ENCODE measurements around the gene ERP27.

ERP27 gene

GRCh38 chr12:14896521-14897169, 41.7 kb downstream of the ERP27 start:
- Mint-ChIP-seq H3K27me3 (no peaks in the 10 kb centered on the region), H3K27ac (no peak overlapping the region), H3K4me3 (no peak overlapping the region), H3K36me3 (no peaks in the 10 kb centered on the region), H3K4me1 (no peaks in the 10 kb centered on the region), H3K9me3 (no peaks in the 10 kb centered on the region)
- ATAC-seq (replicated peaks), result no peak
- no peak for DNase-seq

- no peak overlapping the region for H3K27ac Mint-ChIP-seq
- H3K9me3 Mint-ChIP-seq, result no peaks in the 10 kb centered on the region
- no peak overlapping the region for H3K4me3 Mint-ChIP-seq
- DNase-seq, result no peak
- H3K27me3 Mint-ChIP-seq, result peaks cover 5% of the 10 kb centered on the region in 2 donors
- no peaks in the 10 kb centered on the region for H3K36me3 Mint-ChIP-seq
- ATAC-seq (replicated peaks), result no peak
- H3K4me1 Mint-ChIP-seq, result no peaks in the 10 kb centered on the region
Observed at GRCh38 chr12:14893506-14894250, 44.7 kb downstream of the ERP27 start.

- DNase-seq (no peak), ATAC-seq (replicated peaks) (no peak)
- Mint-ChIP-seq H3K9me3 (no peaks in the 10 kb centered on the region), H3K4me1 (no peaks in the 10 kb centered on the region), H3K27me3 (peaks cover 11% of the 10 kb centered on the region in 2 donors), H3K4me3 (no peak overlapping the region), H3K27ac (no peak overlapping the region), H3K36me3 (no peaks in the 10 kb centered on the region)
Observed at GRCh38 chr12:14892726-14893505, 45.4 kb downstream of the ERP27 start.

GRCh38 chr12:14890701-14891100, 47.6 kb downstream of the ERP27 start:
- Mint-ChIP-seq H3K27ac (no peak overlapping the region), H3K9me3 (no peaks in the 10 kb centered on the region), H3K36me3 (no peaks in the 10 kb centered on the region), H3K4me3 (no peak overlapping the region), H3K4me1 (peaks cover 6 to 11% of the 10 kb centered on the region in 2 donors), H3K27me3 (peaks cover 19% of the 10 kb centered on the region in 2 donors)
- no peak for DNase-seq
- no peak for ATAC-seq (replicated peaks)

GRCh38 chr12:14886271-14886670, 52.1 kb downstream of the ERP27 start:
- DNase-seq (no peak), ATAC-seq (replicated peaks) (no peak)
- H3K9me3 Mint-ChIP-seq, result no peaks in the 10 kb centered on the region
- H3K27ac Mint-ChIP-seq, result no peak overlapping the region
- H3K36me3 Mint-ChIP-seq, result no peaks in the 10 kb centered on the region
- H3K4me3 Mint-ChIP-seq, result no peak overlapping the region
- peaks cover 22 to 24% of the 10 kb centered on the region in 2 donors for H3K27me3 Mint-ChIP-seq
- H3K4me1 Mint-ChIP-seq, result peaks cover 15 to 32% of the 10 kb centered on the region in 2 donors

- H3K36me3 Mint-ChIP-seq, result no peaks in the 10 kb centered on the region
Observed at GRCh38 chr12:14885718-14886221, 52.6 kb downstream of the ERP27 start, which contains the start of gene MGP. Gene MGP, minus strand, starts transcription at chr12:14885854. Its CDS starts 63 bp downstream, at chr12:14885791.

GRCh38 chr12:14884458-14884878, 53.9 kb downstream of the ERP27 start:
- Mint-ChIP-seq H3K4me1 (peaks cover 15 to 32% of the 10 kb centered on the region in 2 donors), H3K27ac (peak overlapping the region; percentile 70), H3K27me3 (peaks cover 19 to 24% of the 10 kb centered on the region in 2 donors), H3K9me3 (peaks cover 2 to 5% of the 10 kb centered on the region in 2 donors), H3K36me3 (peaks cover 2 to 5% of the 10 kb centered on the region in 2 donors), H3K4me3 (peak overlapping the region in 1 of 2 donors; percentile 63)
- DNase-seq (peak; percentile 78), ATAC-seq (replicated peaks) (peak; percentile 99 to 100)

More at GRCh38 chr12:14885718-14886221, 52.6 kb downstream of the ERP27 start, which contains the start of gene MGP:
- Mint-ChIP-seq H3K27ac (peak within 1 kb of the TSS; percentile 70), H3K9me3 (no peaks in the 10 kb centered on the region), H3K4me3 (peak within 1 kb of the TSS in 1 of 2 donors; percentile 17), H3K4me1 (peaks cover 15 to 32% of the 10 kb centered on the region in 2 donors), H3K27me3 (peaks cover 19 to 24% of the 10 kb centered on the region in 2 donors)
- no peak for DNase-seq
- no peak for ATAC-seq (replicated peaks)

GRCh38 chr12:14883686-14884085, 54.7 kb downstream of the ERP27 start:
- H3K4me3 Mint-ChIP-seq, result no peak overlapping the region
- no peak overlapping the region for H3K27ac Mint-ChIP-seq

GRCh38 chr12:14880890-14881453, 57.4 kb downstream of the ERP27 start:
- Mint-ChIP-seq H3K4me1 (peaks cover 10 to 23% of the 10 kb centered on the region in 2 donors), H3K4me3 (no peak overlapping the region), H3K27me3 (peaks cover 7 to 11% of the 10 kb centered on the region in 2 donors), H3K36me3 (peaks cover 2 to 5% of the 10 kb centered on the region in 2 donors), H3K9me3 (peaks cover 2 to 6% of the 10 kb centered on the region in 2 donors), H3K27ac (no peak overlapping the region)
- ATAC-seq (replicated peaks) (no peak), DNase-seq (no peak)

More at GRCh38 chr12:14883686-14884085, 54.7 kb downstream of the ERP27 start:
- DNase-seq, result no peak
- Mint-ChIP-seq H3K36me3 (peaks cover 2 to 5% of the 10 kb centered on the region in 2 donors), H3K4me1 (peaks cover 15 to 32% of the 10 kb centered on the region in 2 donors), H3K27me3 (peaks cover 19% of the 10 kb centered on the region in 2 donors), H3K9me3 (peaks cover 2 to 6% of the 10 kb centered on the region in 2 donors)
- no peak for ATAC-seq (replicated peaks)

GRCh38 chr12:14879222-14879933, 59.0 kb downstream of the ERP27 start:
- Mint-ChIP-seq H3K9me3 (peaks cover 2 to 6% of the 10 kb centered on the region in 2 donors), H3K27me3 (peaks cover 0 to 4% of the 10 kb centered on the region in 2 donors), H3K4me1 (peaks cover 2 to 11% of the 10 kb centered on the region in 2 donors), H3K36me3 (peaks cover 2 to 5% of the 10 kb centered on the region in 2 donors), H3K27ac (no peak overlapping the region), H3K4me3 (no peak overlapping the region)
- no peak for DNase-seq
- ATAC-seq (replicated peaks), result no peak

- Mint-ChIP-seq H3K27me3 (peaks cover 0 to 4% of the 10 kb centered on the region in 2 donors), H3K27ac (no peak overlapping the region), H3K9me3 (peaks cover 4 to 6% of the 10 kb centered on the region in 2 donors), H3K4me3 (no peak overlapping the region), H3K36me3 (peaks cover 2 to 5% of the 10 kb centered on the region in 2 donors), H3K4me1 (peaks cover 0 to 10% of the 10 kb centered on the region in 2 donors)
- DNase-seq (no peak), ATAC-seq (replicated peaks) (no peak)
Observed at GRCh38 chr12:14878488-14878887, 59.8 kb downstream of the ERP27 start.

- Mint-ChIP-seq H3K27me3 (peaks cover 0 to 4% of the 10 kb centered on the region in 2 donors), H3K9me3 (peaks cover 4 to 6% of the 10 kb centered on the region in 2 donors), H3K27ac (no peak overlapping the region), H3K36me3 (peaks cover 2 to 5% of the 10 kb centered on the region in 2 donors), H3K4me3 (no peak overlapping the region), H3K4me1 (peaks cover 0 to 8% of the 10 kb centered on the region in 2 donors)
- ATAC-seq (replicated peaks) (no peak), DNase-seq (no peak)
Observed at GRCh38 chr12:14876833-14877232, 61.5 kb downstream of the ERP27 start.

GRCh38 chr12:14874882-14875281, 63.5 kb downstream of the ERP27 start:
- DNase-seq (no peak), ATAC-seq (replicated peaks) (no peak)
- Mint-ChIP-seq H3K4me1 (peaks cover 4 to 12% of the 10 kb centered on the region in 2 donors), H3K4me3 (no peak overlapping the region), H3K9me3 (peaks cover 4 to 5% of the 10 kb centered on the region in 2 donors), H3K36me3 (peaks cover 2 to 5% of the 10 kb centered on the region in 2 donors), H3K27me3 (peaks cover 0 to 4% of the 10 kb centered on the region in 2 donors), H3K27ac (no peak overlapping the region)
